ENCODE data around the gene FBL.
"Not testable (repeated sequence)": the region's sequence is repeated elsewhere in the genome, so short reads cannot be mapped to it uniquely, and the experiment has no call there.

The FBL gene

DNA sequence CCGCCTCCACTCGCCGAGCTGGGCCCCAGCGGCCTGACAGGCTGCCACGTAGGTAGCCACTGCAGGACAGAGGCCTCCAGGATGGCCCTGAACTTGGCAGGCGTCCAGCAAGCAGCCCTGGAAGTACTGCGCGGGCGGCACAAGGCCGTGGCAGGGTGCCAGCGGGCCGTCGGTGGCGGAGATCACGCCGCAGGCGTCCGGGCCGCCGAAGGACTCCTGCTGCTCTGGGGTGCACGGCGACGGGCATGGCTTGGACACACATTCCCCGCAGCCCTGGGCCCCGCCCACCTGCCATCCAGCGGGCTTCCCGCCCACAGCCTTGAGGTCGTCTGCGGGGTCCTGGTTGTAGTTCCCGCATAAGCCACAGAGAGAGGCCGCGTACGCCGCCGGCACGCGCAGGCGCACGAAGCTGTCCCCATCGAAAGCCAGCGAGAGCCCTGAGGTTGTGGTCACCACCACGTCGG, 29.3 kb upstream of the FBL start:
- DNase-seq = not testable (repeated sequence)

DNA sequence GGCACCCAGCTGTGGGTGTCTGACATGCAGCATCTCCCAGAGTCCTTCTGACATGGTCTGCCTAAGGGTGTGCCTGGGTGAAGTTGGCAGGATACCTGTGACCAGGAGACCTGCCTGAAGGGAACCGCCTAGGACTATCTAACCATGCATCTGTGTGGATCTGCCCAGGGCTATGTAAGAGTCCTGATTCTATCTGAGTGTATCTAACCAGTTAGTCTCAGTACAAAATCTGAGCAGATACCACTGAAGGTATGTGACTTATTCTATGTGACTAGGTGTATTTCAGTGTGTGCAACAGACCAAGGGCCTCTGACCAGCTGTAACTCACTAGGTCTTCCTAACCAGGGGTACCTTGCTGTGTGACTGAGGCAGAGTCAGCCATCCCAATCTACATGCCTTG, 28.2 kb upstream of the FBL start:
- no peak for DNase-seq

- DNase-seq = no peak
Observed at GRCh38 chr19:39873385-39873784, 27.2 kb upstream of the FBL start.

DNA sequence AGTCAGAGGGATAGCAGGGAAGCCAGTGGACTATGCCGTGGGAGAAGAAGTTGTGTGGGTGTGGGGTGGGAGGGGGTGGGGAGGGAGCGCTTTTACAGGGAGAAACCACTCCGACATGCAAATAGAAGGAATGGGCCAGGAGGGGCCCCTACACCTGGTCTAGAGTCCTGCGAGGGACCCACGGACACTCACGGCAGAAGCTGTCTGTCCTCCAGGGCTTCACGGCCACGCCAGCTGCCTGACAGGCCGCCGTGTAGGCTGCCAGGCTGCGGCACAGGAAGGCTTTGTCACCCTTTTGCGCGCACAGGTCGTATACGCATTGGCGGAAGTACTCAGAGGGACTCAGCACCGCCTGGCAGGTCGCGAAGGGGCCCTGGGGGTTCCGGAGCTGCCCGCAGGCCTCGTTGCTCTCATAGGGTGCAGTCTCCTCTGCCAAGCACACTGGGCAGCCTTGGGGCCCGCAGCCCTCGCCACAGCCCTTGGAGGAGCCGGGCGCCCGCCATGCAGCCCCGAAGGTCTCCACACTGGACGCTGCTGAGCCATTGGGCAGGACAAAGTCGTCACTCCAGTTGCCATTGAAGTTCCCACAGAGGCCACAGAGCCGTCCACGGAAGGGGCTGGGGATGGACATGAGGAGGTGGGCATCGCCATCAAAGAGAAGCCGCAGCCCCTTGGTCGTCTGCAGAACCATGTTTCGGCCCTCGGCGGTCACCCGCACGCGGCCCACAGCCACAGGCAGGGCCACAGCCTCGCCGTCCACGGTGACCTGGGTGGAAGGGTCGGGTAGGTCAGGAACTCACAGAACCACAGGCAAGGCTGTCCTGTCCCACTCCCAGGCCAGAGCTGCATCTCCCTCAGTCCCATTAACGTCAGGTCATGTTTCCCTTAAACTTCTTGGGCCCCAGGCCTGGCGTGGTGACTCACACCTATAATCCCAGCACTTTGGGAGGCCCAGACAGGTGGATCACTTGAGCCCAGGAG, 26.0 kb upstream of the FBL start:
- no peak for DNase-seq

GRCh38 chr19:39871362-39871761, 25.2 kb upstream of the FBL start:
- DNase-seq = no peak

DNA sequence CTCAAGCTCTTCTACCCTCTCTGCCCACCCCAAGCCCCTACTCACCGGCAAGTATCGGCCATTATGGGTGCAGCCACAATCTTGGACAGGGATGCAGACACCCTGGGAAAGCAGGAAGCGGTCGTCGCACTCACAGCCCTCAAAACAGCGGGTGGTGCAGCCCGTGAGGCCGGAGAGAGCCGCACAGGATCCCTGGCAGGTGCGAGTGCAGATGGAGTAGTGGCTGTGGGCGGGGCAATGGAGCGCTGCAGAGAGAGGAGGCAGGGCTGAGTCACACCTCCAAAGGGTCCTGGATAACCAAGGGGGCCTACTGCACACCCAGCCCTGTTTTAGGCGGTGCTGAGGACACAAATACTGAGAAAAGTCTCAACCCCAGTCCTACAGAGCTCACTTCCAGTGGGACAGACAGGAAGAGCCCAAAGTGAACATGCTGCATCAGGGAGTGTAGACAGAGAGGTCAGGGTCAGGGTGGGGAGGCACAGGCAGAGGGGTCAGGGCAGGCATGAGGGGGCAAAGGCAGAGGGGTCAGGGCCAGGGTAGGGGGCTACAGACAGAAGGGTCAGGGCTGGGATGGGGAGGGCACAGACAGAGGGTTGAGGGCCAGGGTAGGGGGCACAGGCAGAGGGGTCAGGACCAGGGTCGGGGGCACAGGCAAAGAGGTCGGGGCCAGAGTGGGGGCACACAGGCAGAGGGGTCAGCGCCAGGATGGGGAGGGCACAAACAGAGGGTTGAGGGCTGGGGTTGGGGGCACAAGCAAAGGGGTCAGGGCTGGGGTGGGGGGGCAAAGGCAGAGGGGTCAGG, 24.2 kb upstream of the FBL start:
- DNase-seq = no peak

GRCh38 chr19:39867952-39868351, 21.8 kb upstream of the FBL start:
- DNase-seq = no peak

DNA sequence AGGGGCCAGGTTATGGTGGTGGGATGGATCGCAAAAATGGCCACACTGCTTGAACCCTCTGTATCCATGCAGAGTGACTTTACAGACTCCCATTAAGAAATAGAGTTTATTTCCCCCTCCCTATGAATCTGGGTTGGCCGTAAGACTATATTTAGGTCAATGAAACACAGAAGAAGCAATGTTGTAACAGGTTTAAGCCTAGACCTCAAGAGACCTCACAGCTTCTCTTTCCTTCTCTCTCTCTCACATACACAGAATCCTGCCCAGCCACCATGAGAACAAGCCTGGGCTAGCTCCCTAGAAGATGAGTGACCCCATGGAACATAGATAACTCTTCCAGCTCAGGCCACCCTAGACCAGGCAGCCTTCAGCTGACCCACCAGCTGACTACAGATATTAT, 21.0 kb upstream of the FBL start:
- no peak for DNase-seq

GRCh38 chr19:39865953-39866352, 19.8 kb upstream of the FBL start:
- no peak for DNase-seq

DNA sequence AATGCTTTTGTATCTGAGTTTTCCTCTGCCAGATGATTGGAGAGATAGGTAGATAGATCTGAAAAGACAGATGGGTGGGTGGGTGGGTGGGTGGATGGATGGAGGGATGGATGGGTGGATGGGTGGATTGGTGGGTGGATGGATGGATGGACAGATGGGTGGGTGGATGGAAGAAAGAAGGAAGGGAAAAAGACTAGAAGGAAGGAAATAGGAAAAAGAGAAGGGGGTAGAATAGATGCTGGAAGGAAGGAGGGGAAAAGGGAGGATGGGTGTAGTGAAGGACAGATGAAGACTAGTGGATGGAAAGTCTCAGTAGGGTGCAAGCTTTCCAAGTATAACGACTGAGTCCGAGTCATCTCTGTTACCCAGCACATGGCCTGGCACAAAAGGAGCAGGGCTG, 19.0 kb upstream of the FBL start:
- no peak for DNase-seq

DNA sequence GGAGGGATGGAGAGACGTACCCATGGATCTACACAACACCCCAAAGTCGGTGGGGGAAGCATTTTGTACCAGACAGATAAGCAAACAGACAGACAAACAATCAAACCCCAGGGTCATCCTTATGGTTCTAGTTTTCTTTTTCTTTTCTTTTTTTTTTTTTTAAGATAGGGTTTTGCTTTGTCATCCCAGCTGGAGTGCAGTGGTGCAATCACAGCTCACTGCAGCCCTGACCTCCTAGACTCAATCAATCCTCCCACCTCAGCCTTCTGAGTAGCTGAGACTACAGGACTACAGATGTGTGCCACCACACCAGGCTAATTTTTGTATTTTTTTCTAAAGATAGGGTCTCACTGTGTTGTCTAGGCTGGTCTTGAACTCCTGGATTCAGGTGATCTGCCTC, 17.9 kb upstream of the FBL start:
- no peak for DNase-seq

DNA sequence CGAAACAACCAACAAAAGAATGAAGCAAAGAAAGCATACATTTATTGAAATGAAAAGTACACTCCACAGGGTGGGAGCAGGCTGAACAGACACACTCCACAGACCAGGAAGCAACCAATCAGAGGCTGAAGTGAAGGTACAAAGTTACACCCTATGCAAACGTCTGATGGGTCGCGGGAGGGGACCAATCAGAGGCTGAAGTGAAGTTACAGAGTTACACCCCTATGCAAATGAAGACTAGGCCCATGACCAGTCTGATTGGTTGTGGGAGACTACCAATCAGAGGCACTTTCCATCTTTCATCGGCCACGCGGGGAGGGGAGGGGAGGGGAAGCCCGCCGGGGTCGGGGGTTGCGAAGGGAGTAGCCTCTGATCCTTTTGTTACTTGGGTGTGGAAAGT, 12.4 kb upstream of the FBL start:
- no peak for DNase-seq

DNA sequence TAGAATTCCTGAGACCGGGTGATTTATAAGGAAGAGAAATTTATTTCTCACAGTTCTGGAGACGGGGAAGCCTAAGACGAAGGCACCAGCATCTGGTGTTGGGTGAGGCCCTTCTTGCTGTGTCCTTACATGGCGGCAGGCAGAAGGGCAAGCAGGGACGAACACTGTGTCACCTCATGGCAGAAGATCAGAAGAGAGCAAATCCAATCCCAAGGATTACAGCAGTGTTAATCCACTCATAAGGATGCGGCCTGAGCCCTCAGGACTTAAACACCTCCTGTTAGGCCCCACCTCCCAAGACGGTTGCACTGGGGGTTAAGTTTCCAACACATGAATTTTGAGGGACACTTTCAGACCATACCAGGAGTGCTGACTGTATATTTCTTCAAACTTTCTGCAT, 6.7 kb upstream of the FBL start:
- DNase-seq = no peak

GRCh38 chr19:39850892-39851291, 4.7 kb upstream of the FBL start:
- DNase-seq = no peak

DNA sequence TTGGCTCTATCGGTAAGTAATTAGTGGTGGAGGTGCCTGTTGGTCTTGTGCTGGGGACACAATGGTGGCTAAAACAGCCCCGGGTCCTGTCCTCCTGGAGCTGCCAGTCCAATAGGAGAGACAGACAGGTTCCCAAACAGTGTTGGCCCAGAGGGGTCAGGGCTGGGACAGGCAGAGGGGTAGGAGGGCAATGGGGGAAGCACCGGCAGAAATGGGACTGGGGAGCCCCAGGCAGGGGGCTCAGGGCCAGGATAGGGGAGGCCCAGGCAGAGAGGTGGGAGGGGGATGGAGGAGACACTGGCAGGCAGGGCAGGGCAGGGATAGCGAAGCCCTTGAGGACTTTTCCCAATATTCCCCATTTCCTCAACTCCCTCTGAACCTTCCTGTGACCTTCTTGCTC, 2.2 kb upstream of the FBL start:
- DNase-seq = no peak

DNA sequence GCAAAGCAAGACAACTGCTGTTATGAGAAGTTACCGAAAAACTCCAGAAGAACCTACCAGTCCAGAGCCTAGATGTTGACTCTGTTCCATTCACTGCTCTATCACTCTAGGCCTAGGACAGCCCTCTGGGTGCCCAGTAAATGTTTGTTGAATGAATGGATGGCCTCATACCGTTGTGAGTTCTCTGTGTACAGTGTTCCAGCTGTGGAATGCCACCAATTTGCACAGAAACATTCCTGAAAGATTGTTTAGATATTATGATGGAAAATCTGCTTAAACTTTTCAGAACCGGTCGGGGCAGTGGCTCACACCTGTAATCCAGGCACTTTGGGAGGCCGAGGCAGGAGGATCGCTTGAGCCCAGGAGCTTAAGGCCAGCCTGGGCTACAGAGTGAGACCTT, 1.3 kb upstream of the FBL start:
- DNase-seq = no peak

DNA sequence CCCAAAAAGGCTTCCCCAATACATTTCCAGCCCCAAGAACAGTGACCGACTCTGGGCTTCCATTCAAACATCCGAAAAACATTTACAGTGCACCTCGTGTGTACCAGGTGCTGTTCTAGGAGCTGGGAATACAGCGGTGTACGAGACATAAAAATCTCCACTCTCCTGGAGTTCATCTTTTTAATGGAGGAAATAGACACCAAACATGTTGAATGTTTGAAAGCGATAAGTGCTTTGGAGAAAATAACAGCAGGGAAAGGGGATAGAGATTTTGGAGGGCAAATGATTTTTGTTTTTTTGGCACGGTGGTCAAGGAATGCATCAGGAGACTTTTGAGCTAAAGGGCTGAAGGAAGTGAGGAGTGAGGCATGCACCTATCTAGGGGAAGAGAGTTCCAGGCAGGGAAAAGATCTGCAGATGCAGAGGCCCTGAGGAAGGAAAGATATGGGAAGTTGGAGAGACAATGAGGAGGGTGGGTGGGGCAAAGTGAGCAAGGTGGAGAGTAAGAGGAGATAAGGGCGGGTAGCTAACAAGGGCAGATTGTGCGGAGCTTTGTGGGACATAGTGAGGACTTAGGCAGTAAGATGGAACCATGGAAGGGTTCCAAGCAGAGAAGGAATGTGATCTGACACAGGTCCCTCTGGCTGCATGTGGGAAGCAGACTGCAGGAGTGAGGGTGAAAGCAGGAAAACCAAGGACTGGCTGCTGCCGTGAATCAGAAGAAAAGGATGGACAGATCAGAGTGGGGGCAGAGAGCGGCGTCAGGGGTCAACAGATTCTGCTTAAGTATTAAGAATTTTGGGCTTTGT, 703 bp upstream of the FBL start:
- no peak for DNase-seq

- no peak for DNase-seq
Observed at GRCh38 chr19:39845584-39845932, 621 bp downstream of the FBL start.

DNA sequence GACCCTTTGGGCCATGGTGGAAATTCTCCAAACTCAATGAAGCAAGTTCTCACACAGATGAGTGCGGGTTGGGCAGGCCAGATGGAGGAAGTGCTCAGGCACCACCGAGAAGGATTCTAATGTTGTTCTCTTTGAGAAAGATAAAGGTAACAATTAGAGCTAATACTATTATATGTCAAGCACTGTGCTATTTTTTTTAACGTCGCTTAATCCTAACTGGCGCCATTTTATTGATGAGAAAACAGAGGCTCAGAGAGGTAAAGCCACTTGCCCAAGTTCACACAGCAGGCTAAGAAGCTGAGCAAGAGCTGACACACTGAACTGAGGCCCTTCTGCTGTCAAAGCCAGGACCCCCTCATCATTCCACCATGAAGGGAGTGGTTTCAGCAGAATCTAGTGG, 1.0 kb downstream of the FBL start:
- no peak for DNase-seq

- DNase-seq = peak in 1 of 2 donors; percentile 27
Observed at GRCh38 chr19:39843919-39844793, 2.0 kb downstream of the FBL start.

DNA sequence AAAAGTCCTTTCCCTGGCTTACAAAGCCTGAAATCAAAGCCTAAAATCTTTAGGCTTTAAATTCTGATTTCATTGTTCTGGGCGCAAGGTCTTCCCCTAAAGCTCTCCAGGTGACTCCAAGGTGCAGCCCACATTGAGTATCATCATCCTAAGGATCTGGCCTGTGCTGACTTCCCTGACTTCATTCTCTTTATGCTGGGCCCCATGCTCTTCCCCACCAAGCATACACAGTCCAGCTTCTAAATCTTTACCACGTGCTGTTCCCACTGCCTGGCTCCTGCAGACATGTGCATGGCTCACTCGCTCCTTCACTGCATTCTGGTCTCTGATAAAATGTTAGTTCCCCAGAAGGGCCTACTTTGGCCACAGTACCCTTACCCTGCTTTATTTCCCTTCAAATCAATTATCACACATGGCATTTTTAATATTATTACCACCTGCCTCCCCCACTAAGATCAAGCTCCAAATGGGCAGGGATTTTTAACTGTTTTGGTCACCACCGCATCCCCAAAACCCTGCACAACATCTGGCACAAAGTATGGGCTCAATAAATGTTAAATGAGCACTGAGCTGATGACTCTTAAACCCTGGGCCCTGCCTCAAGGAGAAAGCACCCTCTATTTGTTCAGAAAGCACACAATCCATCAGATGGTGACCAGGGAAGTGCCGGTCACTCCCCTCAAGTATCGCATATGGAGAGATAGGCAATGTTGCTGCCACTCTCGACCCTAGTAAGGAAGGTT, 3.3 kb downstream of the FBL start:
- no peak for DNase-seq
